ENCODE data around the gene ENTPD8.
"Not testable (repeated sequence)": the region's sequence is repeated elsewhere in the genome, so short reads cannot be mapped to it uniquely, and the experiment has no call there.

ENTPD8 gene

DNA sequence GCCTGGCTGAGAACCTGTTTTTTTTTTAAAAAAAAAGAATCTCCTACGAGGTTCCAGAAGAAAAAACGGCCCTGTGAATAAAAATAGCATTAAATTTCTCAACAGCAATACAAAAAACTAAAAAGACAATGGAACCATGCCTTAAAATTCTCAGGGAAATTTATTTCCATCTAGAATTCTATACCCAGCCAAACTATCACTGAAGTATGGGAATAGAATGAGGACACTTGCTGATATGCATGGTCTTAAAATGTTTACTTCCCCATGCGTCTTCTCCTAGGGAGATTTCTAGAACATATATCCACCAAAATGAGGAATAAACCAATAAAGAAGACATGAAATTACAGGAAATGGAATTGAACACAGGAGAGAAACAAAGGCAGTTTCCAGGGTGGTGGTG, 34.5 kb upstream of the ENTPD8 start:
- no peak for FAIRE-seq

DNA sequence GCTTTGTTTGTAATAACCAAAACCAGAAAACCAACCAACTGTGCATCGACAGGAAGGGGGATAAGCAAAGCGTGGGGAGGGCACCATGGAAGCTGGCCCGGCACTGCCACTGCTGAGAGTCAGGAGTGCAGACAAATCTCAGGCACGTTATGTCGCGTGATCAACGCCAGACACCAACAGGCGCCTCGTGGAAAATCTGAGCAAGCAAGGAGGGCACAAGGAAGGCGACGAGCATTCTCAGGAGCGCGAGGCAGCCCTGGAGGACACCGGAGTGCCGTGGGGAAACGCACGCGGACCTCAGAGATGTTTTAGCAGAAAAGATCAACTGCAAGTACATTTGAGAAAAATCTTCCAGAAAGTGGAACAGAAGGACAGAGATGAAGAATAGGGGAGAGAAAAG, 33.1 kb upstream of the ENTPD8 start:
- FAIRE-seq: no peak

DNA sequence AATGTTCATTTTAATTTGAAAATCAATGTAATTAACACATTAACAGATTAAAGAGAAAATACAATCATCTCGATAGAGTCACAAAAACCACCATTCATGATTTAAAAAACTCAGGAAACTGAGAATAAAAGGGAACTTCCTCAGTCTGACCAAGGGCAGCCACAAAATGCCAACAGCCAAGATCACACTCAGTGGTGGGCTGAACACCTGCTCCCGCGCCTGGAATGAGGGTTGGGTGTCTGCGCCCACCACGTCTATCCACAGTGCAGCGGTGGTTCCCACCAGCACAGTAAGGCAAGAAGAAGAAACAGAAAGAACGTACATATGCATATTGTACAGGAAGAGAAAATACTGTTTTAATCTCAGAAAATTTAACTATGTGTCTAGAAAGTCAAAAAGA, 29.6 kb upstream of the ENTPD8 start:
- FAIRE-seq: no peak

- FAIRE-seq: no peak
Observed at GRCh38 chr9:137467896-137468295, 26.7 kb upstream of the ENTPD8 start.

- FAIRE-seq: no peak
Observed at GRCh38 chr9:137467161-137467581, 26.0 kb upstream of the ENTPD8 start.

- not testable (repeated sequence) for FAIRE-seq
Observed at GRCh38 chr9:137466389-137467085, 25.4 kb upstream of the ENTPD8 start.

DNA sequence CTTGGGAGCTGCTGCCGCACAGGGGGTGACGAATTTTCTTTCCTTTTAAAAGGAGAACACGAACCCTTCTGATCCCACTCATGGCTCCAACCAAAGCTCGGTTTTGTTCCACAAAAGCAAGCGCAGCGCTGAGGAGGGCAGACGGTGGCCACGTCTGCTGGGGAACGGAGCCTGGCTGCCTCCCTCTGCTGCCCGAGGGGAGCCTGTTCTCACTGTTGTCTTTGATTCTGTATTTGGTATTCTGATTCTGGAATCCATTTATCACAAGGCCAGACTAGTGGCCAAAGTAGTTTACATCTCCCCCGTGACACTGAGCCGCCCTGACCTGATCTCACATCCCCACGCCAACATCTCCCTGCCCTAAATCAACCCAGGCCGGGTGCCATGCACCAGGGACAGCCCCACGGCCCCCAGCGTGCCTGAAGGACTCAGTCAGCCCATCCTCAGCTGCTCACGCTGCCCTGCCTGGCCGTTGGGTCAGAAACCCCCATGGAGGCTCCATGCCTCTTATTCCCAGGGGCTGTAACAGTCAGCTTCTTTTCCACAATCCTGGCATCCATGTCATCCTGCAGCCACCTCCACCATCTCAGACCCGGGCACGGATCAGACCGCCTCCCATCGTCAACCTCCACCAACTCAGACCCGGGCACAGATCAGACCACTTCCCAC, 24.7 kb upstream of the ENTPD8 start:
- no peak for FAIRE-seq

- no peak for FAIRE-seq
Observed at GRCh38 chr9:137465000-137465719, 24.0 kb upstream of the ENTPD8 start.

GRCh38 chr9:137464291-137464999, 23.3 kb upstream of the ENTPD8 start:
- FAIRE-seq: no peak

DNA sequence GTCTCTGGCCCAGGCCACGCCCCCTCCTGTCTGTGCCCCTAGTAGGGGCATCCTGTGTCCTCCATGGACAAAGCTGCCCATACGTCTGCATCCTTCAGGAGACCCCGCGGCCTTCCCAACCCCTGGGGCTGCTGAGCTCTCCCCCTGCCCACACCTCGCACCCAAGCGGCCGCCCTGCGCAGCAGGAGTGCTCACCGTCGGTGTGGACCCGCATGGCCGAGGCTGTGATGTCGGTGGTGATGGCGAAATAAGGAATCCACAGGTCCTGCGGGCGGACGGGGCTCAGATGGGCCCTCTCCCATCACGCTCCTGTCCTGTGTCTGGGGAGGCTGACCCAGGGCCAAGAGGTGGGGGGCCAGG, 22.8 kb upstream of the ENTPD8 start:
- no peak for FAIRE-seq

DNA sequence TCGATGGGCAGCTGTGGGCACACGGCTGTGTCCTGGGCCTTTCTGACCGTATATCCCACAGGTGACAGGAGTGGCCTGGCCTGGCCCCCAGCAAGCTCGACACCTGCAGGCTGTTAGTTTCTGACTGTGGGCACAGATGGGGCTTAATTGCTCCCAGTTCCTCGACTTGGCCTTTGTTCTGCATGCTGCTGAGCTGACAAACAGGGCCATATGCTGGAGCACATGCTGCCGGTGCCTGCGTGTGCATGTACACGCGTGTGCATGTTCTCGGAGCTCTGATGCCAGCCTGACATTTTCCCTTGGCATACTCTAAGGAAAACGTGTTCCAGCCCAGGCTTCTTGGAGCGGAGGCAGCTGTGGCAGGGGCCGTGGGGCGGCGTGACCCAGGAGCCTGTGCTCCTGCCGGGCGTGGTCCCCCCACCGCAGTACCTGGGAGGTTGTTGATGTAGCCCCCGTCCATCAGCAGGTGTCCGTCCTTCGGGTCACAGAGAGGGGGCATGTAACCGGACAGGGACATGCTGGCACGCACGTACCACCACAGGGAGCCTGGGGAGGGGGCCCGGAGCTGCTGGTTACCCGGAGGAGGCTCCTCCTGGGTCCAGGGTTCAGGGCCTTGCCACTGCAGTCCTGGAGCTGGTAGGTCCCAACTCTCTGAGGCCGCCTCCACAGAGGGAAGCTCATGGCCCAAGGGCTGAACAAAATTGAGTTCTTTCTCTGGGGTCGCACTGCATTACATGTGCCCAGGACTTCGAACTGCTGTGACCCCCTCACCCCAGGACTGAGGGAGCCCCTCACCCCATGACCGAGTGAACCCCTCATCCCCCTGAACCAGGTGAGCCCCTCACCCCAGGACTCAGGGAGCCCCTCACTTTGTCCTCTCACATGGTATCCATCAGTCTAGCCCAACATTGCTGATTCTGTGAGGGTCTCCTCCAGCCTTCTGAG, 22.1 kb upstream of the ENTPD8 start:
- FAIRE-seq: no peak

DNA sequence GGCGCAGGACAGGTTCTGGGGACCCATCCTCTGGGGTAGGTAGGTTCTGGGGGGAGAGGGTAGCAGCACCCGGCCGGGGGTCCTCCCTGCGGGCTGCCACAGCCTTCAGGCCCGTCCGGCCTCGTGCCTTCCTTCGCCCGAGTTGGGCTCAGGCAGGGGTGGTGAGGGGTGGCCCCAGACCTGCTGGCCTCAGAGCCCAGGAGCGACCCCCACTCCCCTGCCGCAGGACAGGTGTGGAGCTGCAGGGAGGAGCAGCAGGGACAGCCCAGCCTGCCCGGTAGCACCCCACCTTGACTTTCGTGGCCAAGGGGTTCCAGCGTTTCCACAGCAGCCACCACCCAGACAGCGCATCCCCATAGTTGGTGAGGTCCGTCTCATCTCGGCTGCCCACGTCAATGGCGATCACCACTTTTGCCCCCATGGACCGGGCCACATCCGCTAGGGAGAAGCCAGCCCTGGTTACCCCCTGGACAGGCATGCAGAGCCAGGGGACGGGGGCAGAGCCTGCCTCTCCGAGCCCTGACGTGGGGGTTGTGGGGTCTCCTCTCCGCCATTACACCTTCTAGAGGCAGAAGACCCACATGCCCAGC, 21.3 kb upstream of the ENTPD8 start:
- FAIRE-seq: no peak

- no peak for FAIRE-seq
Observed at GRCh38 chr9:137461663-137462395, 20.7 kb upstream of the ENTPD8 start.

DNA sequence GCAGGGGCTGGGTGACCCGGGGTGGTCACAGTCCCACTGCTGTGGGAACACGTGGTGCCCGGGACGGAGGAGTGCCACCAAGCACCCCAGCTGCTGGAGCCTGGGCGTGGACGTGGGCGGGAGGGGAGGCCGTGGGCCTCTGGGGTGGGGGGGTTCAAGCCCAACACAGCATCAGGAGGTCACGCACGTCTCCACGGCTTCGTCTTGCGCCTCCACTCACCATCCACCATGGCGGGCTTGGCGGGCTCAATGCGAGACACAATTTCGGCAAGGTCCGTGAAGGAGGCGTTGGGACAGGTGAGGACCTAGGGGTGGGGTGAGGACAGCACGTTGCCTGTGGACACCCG, 20.1 kb upstream of the ENTPD8 start:
- FAIRE-seq: no peak

DNA sequence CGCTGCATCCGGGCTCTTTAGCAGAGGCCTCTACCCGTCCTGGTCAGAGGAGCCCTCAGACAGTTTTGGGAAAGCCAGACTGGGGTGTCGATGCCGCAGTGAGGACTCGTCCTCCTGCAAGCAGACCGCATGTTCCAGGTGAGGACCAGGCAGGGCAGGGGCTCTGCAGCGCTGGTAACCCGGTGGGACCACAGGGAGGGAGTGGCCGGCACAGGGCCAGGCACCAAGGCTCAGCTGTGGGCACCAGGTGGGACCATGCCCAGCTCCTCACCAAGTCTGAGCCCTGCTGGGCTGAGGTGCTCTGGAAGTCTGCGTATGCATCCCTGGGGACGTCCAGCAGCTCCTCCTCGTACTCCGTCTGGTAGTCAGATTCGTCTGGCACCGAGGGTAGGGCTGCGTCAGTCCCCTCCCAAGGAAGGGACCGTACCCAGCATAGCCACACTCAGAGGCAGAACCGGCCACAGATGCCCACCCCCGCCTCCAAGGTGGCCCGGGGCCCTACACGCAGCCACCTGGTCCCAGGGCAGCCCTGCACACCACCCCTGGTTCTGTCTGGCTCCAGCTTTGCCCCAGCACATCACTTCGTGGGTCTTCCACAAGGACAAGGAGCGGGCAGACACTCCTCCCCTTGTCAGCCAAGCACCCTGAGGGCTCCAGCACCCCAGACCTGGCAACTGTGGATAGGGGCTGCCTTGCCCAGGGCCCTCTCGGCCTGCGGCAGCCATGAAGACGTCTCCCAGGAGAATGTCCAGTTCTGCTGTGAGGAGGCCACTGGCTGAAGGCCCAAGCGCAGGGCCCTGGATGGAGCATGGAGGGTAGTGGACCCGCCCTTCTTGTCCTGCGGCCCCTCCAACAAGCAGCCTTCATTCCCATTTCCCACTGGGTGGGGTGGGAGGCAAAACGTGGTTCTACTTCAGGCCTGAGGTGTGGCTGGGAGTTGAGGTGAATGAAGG, 19.5 kb upstream of the ENTPD8 start:
- no peak for FAIRE-seq

GRCh38 chr9:137459601-137460362, 18.6 kb upstream of the ENTPD8 start:
- no peak for FAIRE-seq

- FAIRE-seq: no peak
Observed at GRCh38 chr9:137459152-137459600, 18.0 kb upstream of the ENTPD8 start, which contains the start of gene NSMF. Gene NSMF, minus strand, starts transcription at chr9:137459334. Its CDS starts 232 bp downstream, at chr9:137459102.

GRCh38 chr9:137458194-137459151, 17.3 kb upstream of the ENTPD8 start:
- FAIRE-seq: no peak

Measured in A204.1 (cell line).